IPS-NIHi11 (cell line): ENCODE data around the gene KRT81.

Experiments used
- DNase-seq: peaks from one replicate; pipeline ENCODE4 v3.0.0; 2012; ENCODE audit warnings: mixed read lengths, low spot score

Gene KRT81

DNA sequence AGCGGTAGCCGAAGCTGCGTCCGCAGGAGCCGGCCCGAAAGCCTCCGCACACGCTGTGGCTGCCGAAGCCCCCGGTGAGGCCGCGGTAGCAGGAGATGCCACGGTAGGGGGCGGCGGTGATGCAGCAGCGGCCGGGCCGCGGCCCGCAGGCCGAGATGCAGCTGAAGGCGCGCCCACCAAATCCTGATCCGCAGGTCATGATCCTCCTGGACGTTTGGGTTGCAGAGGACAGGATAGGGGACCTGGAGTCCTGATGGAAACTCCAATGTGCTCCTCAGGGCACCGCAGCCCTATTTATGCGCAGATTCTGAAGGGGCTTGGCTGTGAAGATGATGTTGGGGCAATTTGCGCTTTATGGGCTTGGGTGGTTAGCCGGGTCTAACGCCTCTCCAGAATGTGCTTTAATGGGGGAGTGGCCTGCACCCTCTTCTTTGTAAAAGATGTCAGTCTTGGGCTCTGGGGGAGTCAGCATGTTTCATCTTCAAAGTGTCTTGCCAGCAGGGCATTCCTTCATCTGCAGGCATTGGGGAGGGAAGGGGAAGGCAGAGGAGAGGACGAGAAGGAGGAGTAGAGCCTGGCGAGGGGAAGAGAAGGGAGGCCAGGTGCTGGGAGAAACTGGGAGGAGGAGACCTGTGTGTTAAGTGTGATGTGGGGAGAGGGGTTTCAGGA is at the start of gene KRT81:
Gene KRT81, minus strand, starts transcription at position 268 of the 669 bp plus-strand sequence. Its CDS starts 69 bp downstream, at position 199.
- DNase-seq = no peak

- DNase-seq = no peak
Observed at GRCh38 chr12:52338241-52338960, 47.1 kb upstream of the KRT81 start.

GRCh38 chr12:52337054-52337453 is 45.7 kb upstream of the KRT81 start:
- DNase-seq = no peak

DNA sequence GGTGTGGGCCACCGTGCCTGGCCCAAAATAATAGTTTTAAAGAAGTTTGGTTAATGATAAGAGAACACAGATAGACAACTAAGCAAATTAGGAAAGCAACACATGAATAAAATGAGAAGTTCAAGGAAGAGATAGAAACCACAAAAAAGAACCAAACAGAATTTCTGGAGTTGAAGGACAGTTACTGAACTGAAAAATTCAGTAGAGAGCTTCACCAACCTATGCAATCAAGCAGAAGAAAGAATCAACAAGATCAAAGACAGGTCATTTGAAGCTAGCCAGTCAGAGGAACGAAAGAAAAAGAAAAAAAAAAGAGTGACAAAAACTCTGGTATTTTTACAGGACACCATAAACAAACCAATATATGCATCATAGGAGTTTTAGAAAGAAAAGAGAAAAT is 45.3 kb upstream of the KRT81 start:
- no peak for DNase-seq

- no peak for DNase-seq
Observed at GRCh38 chr12:52335598-52336262, 44.4 kb upstream of the KRT81 start.

GRCh38 chr12:52334185-52334584 is 42.9 kb upstream of the KRT81 start:
- DNase-seq = no peak

- DNase-seq = no peak
Observed at GRCh38 chr12:52333321-52333720, 42.0 kb upstream of the KRT81 start.

DNA sequence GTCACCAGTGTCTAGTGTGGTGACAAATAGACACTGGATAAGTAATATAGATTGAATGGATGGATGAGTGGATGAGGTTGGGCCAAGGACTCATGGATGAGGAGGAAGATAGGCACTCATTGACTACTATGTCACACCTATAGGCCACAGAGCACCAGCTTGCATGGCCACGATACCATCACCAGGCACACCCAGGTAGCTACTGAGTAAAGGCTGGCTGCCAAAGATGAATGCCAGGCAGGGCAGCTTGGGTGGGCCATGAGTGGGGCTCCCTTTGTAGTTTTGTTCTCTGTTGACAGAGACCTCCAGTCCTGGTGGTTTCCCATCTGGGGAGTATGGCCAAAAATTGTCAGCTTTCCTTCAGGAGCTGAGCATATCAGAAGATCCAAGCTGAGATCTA is 41.0 kb upstream of the KRT81 start:
- no peak for DNase-seq

- DNase-seq = no peak
Observed at GRCh38 chr12:52331833-52332232, 40.5 kb upstream of the KRT81 start.

GRCh38 chr12:52331039-52331438 is 39.7 kb upstream of the KRT81 start:
- no peak for DNase-seq

DNA sequence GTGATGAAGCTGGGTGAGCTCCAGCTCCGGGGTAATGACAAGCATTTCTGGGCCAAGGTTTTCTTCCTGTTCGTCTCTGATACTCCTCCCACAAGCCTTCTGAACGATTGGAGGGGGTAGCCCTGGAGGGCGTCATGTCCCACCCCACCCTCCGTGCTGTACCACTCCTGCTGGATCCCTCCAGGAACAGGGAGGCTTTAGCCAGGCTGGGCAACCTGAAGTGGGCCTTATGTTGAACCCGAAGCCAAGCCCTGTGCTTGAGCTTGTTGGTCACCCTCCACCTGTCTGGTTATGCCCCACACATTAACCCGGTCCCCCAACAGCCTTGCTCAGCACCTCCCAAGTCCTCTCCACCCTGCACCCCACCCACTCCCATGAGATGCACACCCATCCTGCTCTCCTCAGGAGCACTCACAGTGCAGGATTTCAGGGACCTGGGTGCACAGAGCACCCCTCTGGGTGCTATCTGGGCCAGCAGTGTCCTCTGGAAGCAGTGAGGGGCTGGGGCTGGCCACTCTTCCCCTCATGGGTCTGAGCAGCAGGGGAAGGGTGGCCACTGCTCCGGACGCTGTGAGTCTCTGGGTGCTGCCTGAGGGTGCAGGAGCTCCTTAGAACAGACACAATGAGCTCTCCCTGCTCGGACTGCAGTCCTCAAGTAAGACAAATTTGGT is 36.6 kb upstream of the KRT81 start:
- DNase-seq = no peak

DNA sequence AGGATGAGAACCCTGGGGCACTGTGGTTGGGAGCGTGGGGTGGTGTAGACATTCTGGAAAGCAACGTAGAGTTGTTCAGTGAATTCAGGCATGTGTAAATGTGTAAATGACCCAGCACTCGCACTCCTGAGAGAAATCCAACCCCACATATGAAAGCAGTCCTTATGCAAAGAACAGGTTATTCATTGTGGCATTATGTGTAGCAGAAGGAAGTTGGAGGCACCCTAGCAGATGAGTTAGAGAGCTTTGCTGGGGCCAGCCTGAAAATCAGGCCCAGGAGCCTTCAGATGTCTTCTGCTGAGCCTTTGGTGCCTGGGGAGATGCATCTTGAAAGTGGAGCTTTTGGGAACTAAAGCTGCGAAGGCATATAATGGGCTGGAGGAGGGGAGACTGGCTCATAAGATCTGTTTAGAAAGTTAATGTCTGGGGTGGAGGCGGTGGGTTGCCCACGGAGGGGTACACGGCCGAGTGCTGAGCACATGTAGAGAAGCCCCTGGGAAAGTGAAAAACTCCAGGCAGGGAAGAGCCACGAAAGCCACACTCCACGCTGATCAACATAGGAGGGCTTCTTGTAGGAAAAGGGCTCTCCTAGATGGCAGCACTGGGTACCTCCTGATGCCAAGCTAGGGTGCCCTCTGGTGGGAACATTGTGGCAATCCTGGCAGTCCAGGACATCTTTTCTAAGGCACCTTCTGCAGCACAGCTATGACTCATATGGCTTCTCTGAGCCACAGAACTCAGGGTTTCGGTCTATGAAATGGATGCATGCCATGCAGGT is 35.9 kb upstream of the KRT81 start:
- peak; percentile 92 for DNase-seq

DNA sequence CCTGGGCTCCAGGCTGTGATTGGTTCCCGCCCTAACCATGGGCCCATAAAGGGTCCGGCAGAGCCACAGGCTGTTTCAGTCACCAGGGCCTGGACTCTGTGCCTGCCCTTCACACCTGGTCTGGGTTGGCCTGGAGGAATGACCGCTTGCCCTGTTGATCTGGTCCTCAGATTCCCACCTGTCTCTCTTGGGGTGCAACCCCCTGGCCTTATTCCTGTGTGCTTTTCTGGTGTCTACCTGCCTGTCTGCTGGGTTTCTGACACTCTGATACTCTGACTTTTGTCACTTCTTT is 32.8 kb upstream of the KRT81 start:
- no peak for DNase-seq

- DNase-seq = no peak
Observed at GRCh38 chr12:52323416-52324152, 32.2 kb upstream of the KRT81 start.

DNA sequence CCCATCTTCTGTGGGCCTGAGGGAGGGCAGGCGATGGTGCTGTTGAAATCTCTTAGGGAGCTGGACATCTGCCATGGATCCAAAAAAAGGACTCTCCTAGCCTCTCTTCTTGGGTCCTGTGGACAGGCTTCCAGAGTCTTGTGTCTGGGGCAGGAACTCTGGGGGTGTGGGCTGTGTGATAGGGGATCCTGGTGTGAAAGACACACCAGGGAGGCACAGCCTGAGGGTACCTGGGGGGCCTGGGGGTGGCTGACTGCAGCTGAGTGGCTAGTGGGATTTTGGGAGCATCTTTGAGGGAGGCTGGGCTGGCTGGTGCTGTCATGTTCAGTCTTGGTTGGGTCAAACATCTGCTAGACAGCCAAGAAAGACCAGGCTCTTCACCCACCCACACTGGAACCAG is 31.7 kb upstream of the KRT81 start:
- no peak for DNase-seq

DNA sequence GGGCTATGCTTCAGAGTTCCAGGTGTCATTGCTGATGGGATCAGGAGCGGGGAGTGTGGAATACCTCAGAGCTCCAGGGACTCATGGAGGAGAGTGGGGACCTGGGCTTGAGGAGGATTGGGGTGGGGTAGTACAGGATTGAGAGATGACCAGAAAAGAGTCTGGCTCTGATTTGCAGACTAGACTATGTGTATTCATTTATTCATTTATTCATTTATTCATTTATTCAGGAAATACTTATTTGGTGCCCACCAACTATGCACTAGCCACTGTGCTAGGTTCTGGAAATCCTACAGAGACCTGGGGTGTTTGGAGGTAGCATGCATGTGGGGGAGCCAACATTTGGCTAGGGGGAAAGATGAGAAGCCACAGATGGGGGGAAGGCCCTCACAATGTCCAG is 30.7 kb upstream of the KRT81 start:
- DNase-seq = no peak

- DNase-seq = no peak
Observed at GRCh38 chr12:52321418-52321817, 30.1 kb upstream of the KRT81 start.

GRCh38 chr12:52320784-52321400 is 29.6 kb upstream of the KRT81 start, which contains the start of gene KRT83:
TSS of gene KRT83 (minus strand) at chr12:52321398. CDS start at chr12:52321335, 63 bp downstream.
- no peak for DNase-seq

GRCh38 chr12:52319097-52319496 is 27.8 kb upstream of the KRT81 start:
- peak; percentile 55 for DNase-seq

DNA sequence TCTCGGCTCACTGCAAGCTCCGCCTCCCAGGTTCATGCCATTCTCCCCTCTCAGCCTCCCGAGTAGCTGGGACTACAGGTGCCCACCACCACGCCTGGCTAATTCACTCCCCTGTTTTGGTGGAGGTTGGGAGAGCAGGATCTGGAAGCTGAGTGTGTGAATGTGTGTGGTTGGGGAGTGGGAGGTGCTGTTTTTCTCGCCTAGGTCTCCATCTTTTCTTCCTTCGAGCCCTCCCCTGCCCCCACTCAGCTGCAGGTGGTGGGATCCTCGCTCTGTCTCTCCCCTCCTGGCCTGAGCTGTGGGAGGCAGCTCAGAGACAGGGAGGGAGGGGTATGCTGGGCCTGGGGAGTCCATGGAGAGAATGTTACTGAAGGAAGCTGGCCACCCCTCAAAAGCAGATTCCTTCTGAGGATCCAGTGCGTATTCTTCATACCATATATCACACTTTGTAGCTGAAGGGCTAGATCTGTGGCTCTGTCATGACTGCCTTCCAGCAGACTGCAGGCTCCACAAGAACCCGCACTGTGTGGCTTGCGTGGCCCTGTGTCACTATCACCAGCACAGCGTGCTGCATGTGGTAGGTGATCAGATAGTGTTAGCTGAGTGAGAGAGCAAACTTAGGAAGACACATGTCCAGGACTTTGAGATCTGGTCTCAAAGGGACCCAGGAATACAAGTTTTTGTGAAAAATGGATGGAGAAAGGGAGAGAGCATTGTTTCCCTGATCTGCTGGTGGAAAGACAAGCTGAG is 27.1 kb upstream of the KRT81 start:
- no peak for DNase-seq
